UCSD-AML1 (cell line): ENCODE data around the gene ZNF174.

ENCODE experiments used
- DNase-seq: peaks from one replicate; lab custom pipeline; 2025; ENCODE audit not compliant: unreplicated experiment; lab: John Stamatoyannopoulos, UW

The ZNF174 gene

GRCh38 chr16:3443108-3444031, 42.4 kb downstream of the ZNF174 start, which contains the start of the genes NAA60 and ZNF597:
NAA60 (plus strand) TSS chr16:3443680; CDS start chr16:3476228, 32,548 bp downstream.
ZNF597 (minus strand) TSS chr16:3443504; CDS start chr16:3443153, 351 bp downstream.
- peak; percentile 82 for DNase-seq

- peak; percentile 63 for DNase-seq
Observed at GRCh38 chr16:3444032-3444388, 43.0 kb downstream of the ZNF174 start.

- DNase-seq = no peak
Observed at GRCh38 chr16:3454093-3454492, 53.1 kb downstream of the ZNF174 start.

GRCh38 chr16:3454631-3455147, 53.7 kb downstream of the ZNF174 start:
- no peak for DNase-seq

- peak; percentile 94 for DNase-seq
Observed at GRCh38 chr16:3457434-3458252, 56.6 kb downstream of the ZNF174 start.

- peak; percentile 31 for DNase-seq
Observed at GRCh38 chr16:3458278-3458851, 57.4 kb downstream of the ZNF174 start.

GRCh38 chr16:3458852-3459361, 57.9 kb downstream of the ZNF174 start:
- no peak for DNase-seq
